ENCODE results near the gene ICE1.

- TF ChIP-seq TAF1 (conservative IDR thresholded peaks at IDR 0.05) (no peak), CTCF (IDR thresholded peaks at IDR 0.05; ENCODE audit: low read depth, low read length, missing input control) (no peak), REST (IDR thresholded peaks at IDR 0.05) (no peak), RXRA (IDR thresholded peaks at IDR 0.05) (no peak), GABPA (IDR thresholded peaks at IDR 0.05 in 1 of 2, conservative IDR thresholded peaks at IDR 0.05 in 1 of 2) (no peak), EGR1 (IDR thresholded peaks at IDR 0.05; ENCODE audit: low read depth in 2 of 2) (no peak), NR2F2 (IDR thresholded peaks at IDR 0.05) (no peak), RAD21 (IDR thresholded peaks at IDR 0.05) (no peak), YY1 (IDR thresholded peaks at IDR 0.05) (no peak)
- TF ChIP-seq, protein P1, sequence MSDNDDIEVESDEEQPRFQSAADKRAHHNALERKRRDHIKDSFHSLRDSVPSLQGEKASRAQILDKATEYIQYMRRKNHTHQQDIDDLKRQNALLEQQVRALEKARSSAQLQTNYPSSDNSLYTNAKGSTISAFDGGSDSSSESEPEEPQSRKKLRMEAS (IDR thresholded peaks at IDR 0.05): no peak
- TF ChIP-seq, protein P2, sequence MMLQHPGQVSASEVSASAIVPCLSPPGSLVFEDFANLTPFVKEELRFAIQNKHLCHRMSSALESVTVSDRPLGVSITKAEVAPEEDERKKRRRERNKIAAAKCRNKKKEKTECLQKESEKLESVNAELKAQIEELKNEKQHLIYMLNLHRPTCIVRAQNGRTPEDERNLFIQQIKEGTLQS (IDR thresholded peaks at IDR 0.05): no peak
- TF ChIP-seq, protein P3, sequence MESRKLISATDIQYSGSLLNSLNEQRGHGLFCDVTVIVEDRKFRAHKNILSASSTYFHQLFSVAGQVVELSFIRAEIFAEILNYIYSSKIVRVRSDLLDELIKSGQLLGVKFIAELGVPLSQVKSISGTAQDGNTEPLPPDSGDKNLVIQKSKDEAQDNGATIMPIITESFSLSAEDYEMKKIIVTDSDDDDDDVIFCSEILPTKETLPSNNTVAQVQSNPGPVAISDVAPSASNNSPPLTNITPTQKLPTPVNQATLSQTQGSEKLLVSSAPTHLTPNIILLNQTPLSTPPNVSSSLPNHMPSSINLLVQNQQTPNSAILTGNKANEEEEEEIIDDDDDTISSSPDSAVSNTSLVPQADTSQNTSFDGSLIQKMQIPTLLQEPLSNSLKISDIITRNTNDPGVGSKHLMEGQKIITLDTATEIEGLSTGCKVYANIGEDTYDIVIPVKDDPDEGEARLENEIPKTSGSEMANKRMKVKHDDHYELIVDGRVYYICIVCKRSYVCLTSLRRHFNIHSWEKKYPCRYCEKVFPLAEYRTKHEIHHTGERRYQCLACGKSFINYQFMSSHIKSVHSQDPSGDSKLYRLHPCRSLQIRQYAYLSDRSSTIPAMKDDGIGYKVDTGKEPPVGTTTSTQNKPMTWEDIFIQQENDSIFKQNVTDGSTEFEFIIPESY (IDR thresholded peaks at IDR 0.05): no peak
Observed at GRCh38 chr5:5432020-5432707, 9.7 kb downstream of the ICE1 start.
